HepG2 (cell line): ENCODE results near the gene MTG1. TPM values are rescaled to one million over a fixed set of nuclear protein-coding genes. Genes with fewer than 3 reads are reported as not detected.
A peak's percentile ranks its signal among the peaks of the same experiment; 100 is the strongest.

Source experiments
- ATAC-seq: fragments of 200-7000 bp; cut with Tn5 transposase; 3 replicates; pipeline ENCODE4 v1.9.1; 2020; ENCODE audit warnings: mild to moderate bottlenecking, moderate library complexity
- BruUV-seq: library from RNA; stranded (reverse); fragments of 400-500 nt; replicated peaks from 2 replicates; lab custom pipeline; 2021; lab: Mats Ljungman, UMichigan
- CTCF ChIA-PET: fragments of 300-600 bp; formaldehyde crosslinking; extraction: SDS; loops from one replicate; lab custom pipeline; 2021; ENCODE audit warnings: low total read pairs, inconsistent platforms, low intra/inter-chr PET ratio; lab: Yijun Ruan, JAX
- POLR2A ChIA-PET: fragments of 350-600 bp; sonication (Branson Sonifier 250); formaldehyde crosslinking; loops from one replicate; lab custom pipeline; 2020; ENCODE audit warnings: antibody characterized with exemption, inconsistent platforms; lab: Yijun Ruan, JAX
- DNase-seq: peaks from one replicate; pipeline ENCODE4 v3.0.0-alpha.2; 2015; ENCODE audit warnings: low spot score
- FAIRE-seq: peaks from 3 replicates; lab custom pipeline; 2011; peaks lifted over from hg19 to GRCh38; lab: Jason Lieb, UNC
- H2AFZ ChIP-seq: one replicate; pipeline ENCODE4 v1.6.1; 2011; ENCODE audit warnings: low read length, inconsistent platforms
- H3K27ac ChIP-seq: fragments of 300-600 bp; 3 replicates; pipeline ENCODE4 v1.8.0; 2011; ENCODE audit warnings: mixed run types, mild to moderate bottlenecking, mixed read lengths, low read length, inconsistent platforms; ENCODE audit not compliant: insufficient read depth; ENCODE audit errors: extremely low read length
- H3K27me3 ChIP-seq, 2 experiments: fragments of 200-600 bp in 1 of 2; 2 replicates in 1 of 2; 3 replicates in 1 of 2; pipeline versions ENCODE4 v1.6.0 to v1.8.0; 2011; ENCODE audit warnings: low read length in 2 of 2, mild to moderate bottlenecking in 2 of 2, moderate library complexity in 2 of 2, inconsistent platforms in 1 of 2; ENCODE audit not compliant: insufficient read depth in 2 of 2, control insufficient read depth in 1 of 2
- H3K36me3 ChIP-seq, 2 experiments: fragments of 200-600 bp in 1 of 2; replicated peaks in 1 of 2; 2 replicates in 1 of 2; 3 replicates in 1 of 2; pipeline versions ENCODE4 v1.5.1 to v1.8.0; 2011; ENCODE audit warnings: low read length in 2 of 2, inconsistent platforms in 1 of 2; ENCODE audit not compliant: insufficient read depth in 2 of 2, control insufficient read depth in 1 of 2
- H3K4me1 ChIP-seq: 2 replicates; pipeline ENCODE4 v1.5.1; 2012; ENCODE audit warnings: low read length, inconsistent platforms; ENCODE audit not compliant: insufficient read depth
- H3K4me2 ChIP-seq: 2 replicates; pipeline ENCODE4 v1.6.0; 2011; ENCODE audit warnings: low read depth, low read length, inconsistent platforms
- H3K4me3 ChIP-seq, 3 experiments: fragments of 200-600 bp in 1 of 3; sonication (generic), shearing (Covaris generic) in 1 of 3; replicated peaks in 1 of 3; 2 replicates each; pipeline ENCODE4 v1.5.1; 2011 to 2016; ENCODE audit warnings: low read length in 3 of 3, inconsistent platforms in 2 of 3, low read depth in 2 of 3, mild to moderate bottlenecking in 2 of 3, control low read depth in 1 of 3, mixed read lengths in 1 of 3; ENCODE audit not compliant: insufficient read depth in 1 of 3
- H3K79me2 ChIP-seq: one replicate; pipeline ENCODE4 v1.6.1; 2011; ENCODE audit warnings: low read length, inconsistent platforms; ENCODE audit not compliant: insufficient read depth
- H3K9ac ChIP-seq: 2 replicates; pipeline ENCODE4 v1.6.0; 2011; ENCODE audit warnings: mild to moderate bottlenecking, low read depth, low read length, inconsistent platforms; ENCODE audit not compliant: insufficient read depth
- H3K9me3 ChIP-seq: 2 replicates; pipeline ENCODE4 v1.5.1; 2012; ENCODE audit warnings: mild to moderate bottlenecking, low read length
- H4K20me1 ChIP-seq: 2 replicates; pipeline ENCODE4 v1.6.0; 2011; ENCODE audit warnings: inconsistent platforms, mild to moderate bottlenecking, low read length, moderate library complexity; ENCODE audit not compliant: insufficient read depth
- TCF12 ChIP-seq, 2 experiments: fragments of 450-650 bp in 1 of 2; sonication (generic) in 1 of 2; formaldehyde crosslinking in 1 of 2; IDR thresholded peaks; 2 replicates each; pipeline versions ENCODE4 v1.6.1 to v1.8.0; 2017 to 2022; ENCODE audit warnings: antibody characterized with exemption in 1 of 2, mild to moderate bottlenecking in 1 of 2, missing genetic modification reagents in 1 of 2, moderate library complexity in 1 of 2
- WGBS: methylation state at CpG from one replicate; pipeline ENCODE4 v1.1.6; 2017; ENCODE audit warnings: low lambda C conversion rate; 5-methylcytosine and 5-hydroxymethylcytosine counted together
- in situ Hi-C: cut with HindIII; loops from 2 replicates; pipeline ENCODE4 v1.10.0; 2017; ENCODE audit warnings: low pct_unique_long_range_greater_than_20kb; ENCODE audit not compliant: extremely low pct_ligation_motif_present
- intact Hi-C: fragments of 100-400 bp; cut with micrococcal nuclease; formaldehyde crosslinking; loops from one replicate; pipeline ENCODE4 v1.10.0; 2022; ENCODE audit not compliant: unreplicated experiment
- polyA plus RNA-seq, 8 experiments: library from polyadenylated mRNA; depleted of rRNA in 3 of 8; stranded (reverse) in 7 of 8; unstranded in 1 of 8; fragments of >200 nt; fragmentation: Illumina TruSeq in 4 of 8; extraction: Trizol in 4 of 8; gene quantifications; 2 replicates each; pipeline versions ENCODE4 v1.2.1 to v1.2.3, GENCODE V29; 2011 to 2016; ENCODE audit warnings: low read depth in 4 of 8, missing spikeins in 1 of 8, mixed read lengths in 1 of 8; ENCODE audit not compliant: insufficient read depth in 1 of 8
- total RNA-seq, 5 experiments: library from RNA; depleted of rRNA; stranded (reverse); fragments of >200 nt; fragmentation: Illumina TruSeq; extraction: Trizol; gene quantifications; 2 replicates each; pipeline ENCODE4 v1.2.3, GENCODE V29; 2016; ENCODE audit warnings: low read depth in 1 of 5
- TF ChIP-seq, protein P1 (sequence below): sonication (generic); formaldehyde crosslinking; IDR thresholded peaks from 2 replicates; pipeline ENCODE4 v1.4.0; 2020; ENCODE audit warnings: mild to moderate bottlenecking, missing genetic modification reagents
- TF ChIP-seq, protein P2 (sequence below): sonication (generic); formaldehyde crosslinking; IDR thresholded peaks from 2 replicates; pipeline ENCODE4 v1.5.1; 2020; ENCODE audit warnings: mild to moderate bottlenecking, missing genetic modification reagents, borderline replicate concordance

MTG1 gene
- total and polyA plus RNA-seq, 2 of the 13 experiments (the other 11 are each of a cell fraction or from before 2014, with no cell fraction given), result 42.0 to 103 TPM

DNA sequence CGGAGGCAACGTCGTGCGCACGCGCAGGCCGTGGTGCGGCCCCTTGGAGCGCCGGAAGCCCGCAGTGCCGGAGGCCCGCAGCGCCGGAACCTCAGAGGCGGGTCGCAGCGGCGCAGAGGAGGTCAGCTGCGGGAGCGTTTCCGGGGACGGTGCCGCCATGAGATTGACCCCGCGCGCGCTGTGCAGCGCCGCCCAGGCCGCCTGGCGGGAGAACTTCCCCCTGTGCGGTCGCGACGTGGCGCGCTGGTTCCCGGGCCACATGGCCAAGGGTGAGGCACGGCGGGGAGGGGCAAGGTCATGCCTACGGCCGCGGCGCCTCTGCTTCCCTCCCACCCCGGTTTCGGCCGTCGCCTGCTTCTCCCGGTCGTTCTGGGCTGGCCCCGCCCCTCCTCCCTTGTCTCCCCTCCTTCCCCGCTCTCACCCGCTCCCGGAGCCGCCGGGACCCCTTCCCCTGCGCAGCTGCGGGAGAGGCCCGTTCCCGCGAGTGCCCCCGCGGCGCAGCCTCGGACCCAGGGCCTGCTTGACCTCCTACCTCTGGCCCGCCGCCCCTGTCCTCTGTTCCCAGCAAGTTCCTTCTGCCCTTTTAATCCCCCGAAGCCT, at the start of gene MTG1 (continued):
- TF ChIP-seq, protein P1, sequence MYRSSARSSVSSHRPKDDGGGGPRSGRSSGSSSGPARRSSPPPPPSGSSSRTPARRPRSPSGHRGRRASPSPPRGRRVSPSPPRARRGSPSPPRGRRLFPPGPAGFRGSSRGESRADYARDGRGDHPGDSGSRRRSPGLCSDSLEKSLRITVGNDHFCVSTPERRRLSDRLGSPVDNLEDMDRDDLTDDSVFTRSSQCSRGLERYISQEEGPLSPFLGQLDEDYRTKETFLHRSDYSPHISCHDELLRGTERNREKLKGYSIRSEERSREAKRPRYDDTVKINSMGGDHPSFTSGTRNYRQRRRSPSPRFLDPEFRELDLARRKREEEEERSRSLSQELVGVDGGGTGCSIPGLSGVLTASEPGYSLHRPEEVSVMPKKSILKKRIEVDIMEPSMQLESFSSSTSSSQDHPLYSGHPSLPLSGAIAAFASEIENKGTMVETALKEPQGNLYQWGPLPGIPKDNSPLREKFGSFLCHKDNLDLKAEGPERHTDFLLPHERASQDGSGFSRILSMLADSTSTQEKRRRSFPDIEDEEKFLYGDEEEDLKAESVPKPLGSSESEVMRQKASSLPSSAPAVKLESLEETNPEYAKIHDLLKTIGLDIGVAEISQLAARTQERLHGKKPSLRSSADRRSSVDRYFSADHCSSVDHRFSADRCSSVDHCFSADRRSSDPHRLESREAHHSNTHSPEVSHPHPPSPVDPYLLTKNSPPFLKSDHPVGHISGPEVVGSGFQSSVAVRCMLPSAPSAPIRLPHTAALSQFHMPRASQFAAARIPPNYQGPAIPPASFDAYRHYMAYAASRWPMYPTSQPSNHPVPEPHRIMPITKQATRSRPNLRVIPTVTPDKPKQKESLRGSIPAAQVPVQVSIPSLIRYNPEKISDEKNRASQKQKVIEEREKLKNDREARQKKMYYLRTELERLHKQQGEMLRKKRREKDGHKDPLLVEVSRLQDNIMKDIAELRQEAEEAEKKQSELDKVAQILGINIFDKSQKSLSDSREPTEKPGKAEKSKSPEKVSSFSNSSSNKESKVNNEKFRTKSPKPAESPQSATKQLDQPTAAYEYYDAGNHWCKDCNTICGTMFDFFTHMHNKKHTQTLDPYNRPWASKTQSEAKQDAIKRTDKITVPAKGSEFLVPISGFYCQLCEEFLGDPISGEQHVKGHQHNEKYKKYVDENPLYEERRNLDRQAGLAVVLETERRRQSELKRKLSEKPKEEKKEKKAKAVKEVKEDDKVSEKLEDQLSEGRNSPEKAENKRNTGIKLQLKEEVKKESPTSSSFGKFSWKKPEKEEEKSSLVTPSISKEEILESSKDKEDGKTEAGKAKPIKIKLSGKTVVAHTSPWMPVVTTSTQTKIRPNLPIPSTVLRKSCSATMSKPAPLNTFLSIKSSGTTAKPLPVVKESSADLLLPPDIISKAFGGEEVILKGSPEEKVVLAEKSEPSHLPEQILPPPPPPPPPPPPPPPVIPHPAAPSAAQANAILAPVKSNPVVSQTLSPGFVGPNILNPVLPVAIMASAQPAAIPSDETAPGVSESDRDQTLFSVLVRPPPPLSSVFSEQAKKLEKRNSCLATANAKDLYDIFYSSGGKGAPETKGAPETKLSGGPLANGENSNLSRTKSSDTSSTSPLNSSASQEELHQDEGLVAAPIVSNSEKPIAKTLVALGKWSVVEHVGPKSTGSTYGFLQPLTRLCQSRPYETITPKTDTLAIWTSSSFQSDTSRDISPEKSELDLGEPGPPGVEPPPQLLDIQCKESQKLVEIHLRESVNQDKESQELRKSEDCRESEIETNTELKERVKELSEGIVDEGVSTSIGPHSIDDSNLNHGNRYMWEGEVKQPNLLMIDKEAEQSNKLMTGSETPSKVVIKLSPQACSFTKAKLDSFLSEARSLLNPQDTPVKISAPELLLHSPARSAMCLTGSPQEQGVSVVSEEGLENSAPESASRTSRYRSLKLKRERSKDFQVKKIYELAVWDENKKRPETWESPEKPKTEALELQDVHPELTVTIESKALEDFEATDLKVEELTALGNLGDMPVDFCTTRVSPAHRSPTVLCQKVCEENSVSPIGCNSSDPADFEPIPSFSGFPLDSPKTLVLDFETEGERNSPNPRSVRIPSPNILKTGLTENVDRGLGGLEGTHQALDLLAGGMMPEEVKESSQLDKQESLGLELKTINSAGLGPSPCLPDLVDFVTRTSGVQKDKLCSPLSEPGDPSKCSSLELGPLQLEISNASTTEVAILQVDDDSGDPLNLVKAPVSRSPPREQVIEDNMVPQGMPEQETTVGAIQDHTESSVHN, result 0 out of 2 replicates have a peak, but pooled peaks have one; percentile 24
- TF ChIP-seq TCF12 (IDR thresholded peaks at IDR 0.05), result no peak
- TF ChIP-seq TCF12 (CRISPR knock-in tag; IDR thresholded peaks at IDR 0.05), result 0 out of 2 replicates have a peak, but pooled peaks have one; percentile 82

DNA sequence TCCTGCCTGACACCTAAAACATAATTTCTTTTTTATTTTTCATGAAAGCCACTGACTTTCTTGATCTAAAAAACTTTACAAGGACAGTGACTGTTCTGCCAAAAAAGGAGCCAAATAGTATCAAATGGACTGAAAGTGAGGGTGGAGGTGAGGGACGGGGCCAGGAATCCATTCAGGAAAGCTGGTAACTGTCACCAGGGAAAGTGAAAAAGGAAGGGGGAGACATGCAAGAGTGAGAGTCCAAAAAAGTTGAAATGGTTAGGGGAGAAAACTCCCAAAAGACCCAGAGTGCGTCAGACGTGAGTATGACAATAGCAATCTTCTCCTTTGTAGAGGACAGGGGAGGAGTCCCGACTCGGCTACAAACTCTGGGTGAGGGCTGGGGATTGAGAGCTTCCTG, 49.7 kb upstream of the MTG1 start:
- 68% methylated on average over 5 of the region's 5 CpGs for WGBS
- no peak for FAIRE-seq
- no peak overlapping the region for H3K4me2 ChIP-seq
- no peak overlapping the region for H3K9ac ChIP-seq
- no peak overlapping the region for H3K27ac ChIP-seq
- ChIA-PET CTCF (no interaction called here), POLR2A (interaction anchor here (1.9 kb wide), 1 partner anchor 14 kb away, joined by 12 read pairs; the partner anchor contains the start of gene FUOM)
- H3K4me1 ChIP-seq, result peaks cover 49% of the 10 kb centered on the region
- no peak for ATAC-seq
- DNase-seq, result no peak
- no peak overlapping the region for H3K4me3 ChIP-seq
- H3K79me2 ChIP-seq, result no peaks in the 10 kb centered on the region
- no peaks in the 10 kb centered on the region for H3K36me3 ChIP-seq
- intact Hi-C loops, result no loop called here
- no TSS peak for BruUV-seq
- H4K20me1 ChIP-seq, result no peaks in the 10 kb centered on the region
- peaks cover 0 to 7% of the 10 kb centered on the region in 2 experiments; a peak in 1 of 5 replicates for H3K27me3 ChIP-seq
- H2AFZ ChIP-seq, result no peak overlapping the region
- in situ Hi-C loops, result no loop called here
- no peaks in the 10 kb centered on the region for H3K9me3 ChIP-seq
- TF ChIP-seq, protein P2, sequence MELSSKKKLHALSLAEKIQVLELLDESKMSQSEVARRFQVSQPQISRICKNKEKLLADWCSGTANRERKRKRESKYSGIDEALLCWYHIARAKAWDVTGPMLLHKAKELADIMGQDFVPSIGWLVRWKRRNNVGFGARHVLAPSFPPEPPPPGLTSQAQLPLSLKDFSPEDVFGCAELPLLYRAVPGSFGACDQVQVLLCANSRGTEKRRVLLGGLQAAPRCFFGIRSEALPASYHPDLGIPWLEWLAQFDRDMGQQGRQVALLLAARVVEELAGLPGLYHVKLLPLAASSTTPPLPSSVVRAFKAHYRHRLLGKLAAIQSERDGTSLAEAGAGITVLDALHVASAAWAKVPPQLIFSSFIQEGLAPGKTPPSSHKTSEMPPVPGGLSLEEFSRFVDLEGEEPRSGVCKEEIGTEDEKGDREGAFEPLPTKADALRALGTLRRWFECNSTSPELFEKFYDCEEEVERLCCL (CRISPR knock-in tag), result no peak
